ENCODE measurements around the gene L1TD1. TPM values are rescaled to one million over a fixed set of nuclear protein-coding genes. Genes with fewer than 3 reads are reported as not detected.

Gene L1TD1
- total and polyA plus RNA-seq, 2 of the 13 experiments (the other 11 are each of a cell fraction or from before 2014, with no cell fraction given) = not detected

GRCh38 chr1:62237950-62238374 lies 43.3 kb downstream of the L1TD1 start (continued):
- TF ChIP-seq ZNF354B (CRISPR knock-in tag; IDR thresholded peaks at IDR 0.05) = no peak
- TF ChIP-seq LCORL (IDR thresholded peaks at IDR 0.05) = peak; percentile 99
- peak; percentile 100 for TF ChIP-seq LCORL (CRISPR knock-in tag; IDR thresholded peaks at IDR 0.05)
- TF ChIP-seq GLI4 (CRISPR knock-in tag; IDR thresholded peaks at IDR 0.05; ENCODE audit: borderline replicate concordance) = no peak
- TF ChIP-seq ZBTB39 (CRISPR knock-in tag; IDR thresholded peaks at IDR 0.05) = no peak
- TF ChIP-seq HOMEZ (CRISPR knock-in tag; IDR thresholded peaks at IDR 0.05; ENCODE audit: low read depth) = peak; percentile 77
- TF ChIP-seq FOXO1 (CRISPR knock-in tag; IDR thresholded peaks at IDR 0.05) = peak; percentile 79
- no peak for TF ChIP-seq PBX2 (CRISPR knock-in tag; IDR thresholded peaks at IDR 0.05)
- TF ChIP-seq, protein P1, sequence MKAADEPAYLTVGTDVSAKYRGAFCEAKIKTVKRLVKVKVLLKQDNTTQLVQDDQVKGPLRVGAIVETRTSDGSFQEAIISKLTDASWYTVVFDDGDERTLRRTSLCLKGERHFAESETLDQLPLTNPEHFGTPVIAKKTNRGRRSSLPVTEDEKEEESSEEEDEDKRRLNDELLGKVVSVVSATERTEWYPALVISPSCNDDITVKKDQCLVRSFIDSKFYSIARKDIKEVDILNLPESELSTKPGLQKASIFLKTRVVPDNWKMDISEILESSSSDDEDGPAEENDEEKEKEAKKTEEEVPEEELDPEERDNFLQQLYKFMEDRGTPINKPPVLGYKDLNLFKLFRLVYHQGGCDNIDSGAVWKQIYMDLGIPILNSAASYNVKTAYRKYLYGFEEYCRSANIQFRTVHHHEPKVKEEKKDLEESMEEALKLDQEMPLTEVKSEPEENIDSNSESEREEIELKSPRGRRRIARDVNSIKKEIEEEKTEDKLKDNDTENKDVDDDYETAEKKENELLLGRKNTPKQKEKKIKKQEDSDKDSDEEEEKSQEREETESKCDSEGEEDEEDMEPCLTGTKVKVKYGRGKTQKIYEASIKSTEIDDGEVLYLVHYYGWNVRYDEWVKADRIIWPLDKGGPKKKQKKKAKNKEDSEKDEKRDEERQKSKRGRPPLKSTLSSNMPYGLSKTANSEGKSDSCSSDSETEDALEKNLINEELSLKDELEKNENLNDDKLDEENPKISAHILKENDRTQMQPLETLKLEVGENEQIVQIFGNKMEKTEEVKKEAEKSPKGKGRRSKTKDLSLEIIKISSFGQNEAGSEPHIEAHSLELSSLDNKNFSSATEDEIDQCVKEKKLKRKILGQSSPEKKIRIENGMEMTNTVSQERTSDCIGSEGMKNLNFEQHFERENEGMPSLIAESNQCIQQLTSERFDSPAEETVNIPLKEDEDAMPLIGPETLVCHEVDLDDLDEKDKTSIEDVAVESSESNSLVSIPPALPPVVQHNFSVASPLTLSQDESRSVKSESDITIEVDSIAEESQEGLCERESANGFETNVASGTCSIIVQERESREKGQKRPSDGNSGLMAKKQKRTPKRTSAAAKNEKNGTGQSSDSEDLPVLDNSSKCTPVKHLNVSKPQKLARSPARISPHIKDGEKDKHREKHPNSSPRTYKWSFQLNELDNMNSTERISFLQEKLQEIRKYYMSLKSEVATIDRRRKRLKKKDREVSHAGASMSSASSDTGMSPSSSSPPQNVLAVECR (CRISPR knock-in tag; IDR thresholded peaks at IDR 0.05; ENCODE audit: borderline replicate concordance) = no peak; the same call in 1 of the 2 replicates
- peak; percentile 88 for TF ChIP-seq NR2C2 (CRISPR knock-in tag; IDR thresholded peaks at IDR 0.05; ENCODE audit: borderline replicate concordance)
- TF ChIP-seq RFX3 (CRISPR knock-in tag; IDR thresholded peaks at IDR 0.05) = no peak
- TF ChIP-seq CREB3 (CRISPR knock-in tag; IDR thresholded peaks at IDR 0.05) = no peak
- peak; percentile 89 for TF ChIP-seq RXRA (CRISPR knock-in tag; IDR thresholded peaks at IDR 0.05)
- no peak for TF ChIP-seq GATAD1 (CRISPR knock-in tag; IDR thresholded peaks at IDR 0.05)
- TF ChIP-seq RFXANK (CRISPR knock-in tag; IDR thresholded peaks at IDR 0.05) = no peak
- TF ChIP-seq ZFYVE20 (CRISPR knock-in tag; IDR thresholded peaks at IDR 0.05; ENCODE audit: borderline replicate concordance, low read depth) = no peak
